Measurements from ENCODE around the gene NEK8.

The NEK8 gene

GRCh38 chr17:28728364-28729200 lies at the start of gene NEK8:
Gene NEK8 (plus strand): TSS chr17:28728788. CDS start chr17:28728814, 26 bp downstream.
- no peak for TF ChIP-seq CTCF (IDR thresholded peaks at IDR 0.05; ENCODE audit: low read depth, low read length)
- Histone ChIP-seq H3K27ac (peak within 1 kb of the TSS; percentile 94), H3K9me3 (ENCODE audit: severe bottlenecking) (no peaks in the 10 kb centered on the region), H3K36me3 (peaks cover 23% of the 10 kb centered on the region), H3K27me3 (ENCODE audit: insufficient read depth, low read depth, severe bottlenecking) (no peaks in the 10 kb centered on the region), H3K4me3 (ENCODE audit: low read depth, low read length) (peak within 1 kb of the TSS; percentile 60)
- DNase-seq: peak; percentile 95

- TF ChIP-seq CTCF (IDR thresholded peaks at IDR 0.05; ENCODE audit: low read depth, low read length): no peak
- Histone ChIP-seq H3K4me3 (ENCODE audit: low read depth, low read length) (no peak overlapping the region), H3K27me3 (ENCODE audit: insufficient read depth, low read depth, severe bottlenecking) (no peaks in the 10 kb centered on the region), H3K27ac (no peak overlapping the region), H3K9me3 (ENCODE audit: severe bottlenecking) (no peaks in the 10 kb centered on the region), H3K36me3 (peaks cover 92% of the 10 kb centered on the region)
- DNase-seq: no peak
Measured at GRCh38 chr17:28682655-28683054, 45.9 kb upstream of the NEK8 start.

GRCh38 chr17:28684963-28685362 lies 43.6 kb upstream of the NEK8 start:
- peaks cover 96% of the 10 kb centered on the region for H3K36me3 ChIP-seq
- H3K9me3 ChIP-seq (ENCODE audit: severe bottlenecking): no peaks in the 10 kb centered on the region
- peak overlapping the region; percentile 94 for H3K27ac ChIP-seq
- H3K27me3 ChIP-seq (ENCODE audit: insufficient read depth, low read depth, severe bottlenecking): no peaks in the 10 kb centered on the region
- H3K4me3 ChIP-seq (ENCODE audit: low read depth, low read length): no peak overlapping the region
- TF ChIP-seq CTCF (IDR thresholded peaks at IDR 0.05; ENCODE audit: low read depth, low read length): peak; percentile 81
- DNase-seq: peak; percentile 82

GRCh38 chr17:28685366-28685765 lies 43.2 kb upstream of the NEK8 start:
- TF ChIP-seq CTCF (IDR thresholded peaks at IDR 0.05; ENCODE audit: low read depth, low read length): no peak
- Histone ChIP-seq H3K36me3 (peaks cover 96% of the 10 kb centered on the region), H3K9me3 (ENCODE audit: severe bottlenecking) (no peaks in the 10 kb centered on the region), H3K27me3 (ENCODE audit: insufficient read depth, low read depth, severe bottlenecking) (no peaks in the 10 kb centered on the region), H3K4me3 (ENCODE audit: low read depth, low read length) (no peak overlapping the region), H3K27ac (peak overlapping the region; percentile 94)
- no peak for DNase-seq

GRCh38 chr17:28686296-28686695 lies 42.3 kb upstream of the NEK8 start:
- DNase-seq: peak; percentile 75
- peak overlapping the region; percentile 26 for H3K4me3 ChIP-seq (ENCODE audit: low read depth, low read length)
- H3K9me3 ChIP-seq (ENCODE audit: severe bottlenecking): no peaks in the 10 kb centered on the region
- no peaks in the 10 kb centered on the region for H3K27me3 ChIP-seq (ENCODE audit: insufficient read depth, low read depth, severe bottlenecking)
- peak overlapping the region; percentile 94 for H3K27ac ChIP-seq
- TF ChIP-seq CTCF (IDR thresholded peaks at IDR 0.05; ENCODE audit: low read depth, low read length): no peak
- peaks cover 96% of the 10 kb centered on the region for H3K36me3 ChIP-seq

Measured in WERI-Rb-1 (cell line).